Type B pancreatic cell (in vitro differentiated cells): ENCODE measurements around the gene UMAD1. TPM values are rescaled to one million over a fixed set of nuclear protein-coding genes. Genes with fewer than 3 reads are reported as not detected.

Experiments used
- DNase-seq: peaks from one replicate; pipeline ENCODE4 v3.0.0; 2021; ENCODE audit warnings: mixed read lengths; ENCODE audit not compliant: unreplicated experiment; ENCODE audit errors: extremely low spot score
- H3K27ac Mint-ChIP-seq: 2 replicates; pipeline ENCODE4 v1.8.0; 2021; ENCODE audit warnings: mild to moderate bottlenecking, mixed read lengths
- H3K27me3 Mint-ChIP-seq: 2 replicates; pipeline ENCODE4 v1.8.0; 2021; ENCODE audit warnings: mixed read lengths
- H3K36me3 Mint-ChIP-seq: 2 replicates; pipeline ENCODE4 v1.8.0; 2021; ENCODE audit warnings: mixed read lengths
- H3K4me1 Mint-ChIP-seq: one replicate; pipeline ENCODE4 v1.8.0; 2021; ENCODE audit warnings: mixed read lengths; ENCODE audit not compliant: unreplicated experiment
- H3K4me3 Mint-ChIP-seq: 2 replicates; pipeline ENCODE4 v1.8.0; 2021; ENCODE audit warnings: mild to moderate bottlenecking, mixed read lengths
- H3K9me3 Mint-ChIP-seq: 2 replicates; pipeline ENCODE4 v1.8.0; 2021; ENCODE audit warnings: mixed read lengths
- CTCF ChIP-seq: fragments of 200-600 bp; sonication (generic); conservative IDR thresholded peaks from 2 replicates; pipeline ENCODE4 v1.5.0; 2021; ENCODE audit warnings: antibody characterized with exemption, mild to moderate bottlenecking
- total RNA-seq: library from RNA; stranded (reverse); gene quantifications from 2 replicates; pipeline ENCODE4 v1.2.1, GENCODE V29; 2021; ENCODE audit warnings: low replicate concordance

The UMAD1 gene
- total RNA-seq, 1 donor from 2014 or later: 9.0 TPM

- no peak overlapping the region for H3K4me3 Mint-ChIP-seq
- H3K9me3 Mint-ChIP-seq: no peaks in the 10 kb centered on the region
- no peak overlapping the region for H3K27ac Mint-ChIP-seq
- TF ChIP-seq CTCF: no peak
- H3K36me3 Mint-ChIP-seq: peaks cover 5% of the 10 kb centered on the region
- H3K27me3 Mint-ChIP-seq: no peaks in the 10 kb centered on the region
- peaks cover 12% of the 10 kb centered on the region for H3K4me1 Mint-ChIP-seq
- no peak for DNase-seq
Measured at GRCh38 chr7:7786595-7786994, 146.0 kb downstream of the UMAD1 start.

GRCh38 chr7:7789551-7789988, 149.0 kb downstream of the UMAD1 start:
- Mint-ChIP-seq H3K27ac (no peak overlapping the region), H3K4me1 (peaks cover 18% of the 10 kb centered on the region)

GRCh38 chr7:7790041-7790741, 149.6 kb downstream of the UMAD1 start:
- peaks cover 4% of the 10 kb centered on the region for H3K36me3 Mint-ChIP-seq
- H3K4me1 Mint-ChIP-seq: peaks cover 19% of the 10 kb centered on the region
- no peaks in the 10 kb centered on the region for H3K27me3 Mint-ChIP-seq
- TF ChIP-seq CTCF: no peak
- H3K4me3 Mint-ChIP-seq: no peak overlapping the region
- H3K27ac Mint-ChIP-seq: no peak overlapping the region
- H3K9me3 Mint-ChIP-seq: peaks cover 2% of the 10 kb centered on the region
- DNase-seq: no peak

More at GRCh38 chr7:7789551-7789988, 149.0 kb downstream of the UMAD1 start:
- peaks cover 8% of the 10 kb centered on the region for H3K36me3 Mint-ChIP-seq
- no peak for TF ChIP-seq CTCF
- no peaks in the 10 kb centered on the region for H3K27me3 Mint-ChIP-seq
- H3K9me3 Mint-ChIP-seq: no peaks in the 10 kb centered on the region
- no peak overlapping the region for H3K4me3 Mint-ChIP-seq
- DNase-seq: no peak

GRCh38 chr7:7791523-7791922, 151.0 kb downstream of the UMAD1 start:
- DNase-seq: no peak
- no peaks in the 10 kb centered on the region for H3K27me3 Mint-ChIP-seq
- H3K9me3 Mint-ChIP-seq: peaks cover 9% of the 10 kb centered on the region
- TF ChIP-seq CTCF: no peak
- H3K4me3 Mint-ChIP-seq: no peak overlapping the region
- H3K4me1 Mint-ChIP-seq: peaks cover 27% of the 10 kb centered on the region
- H3K36me3 Mint-ChIP-seq: peaks cover 9% of the 10 kb centered on the region
- H3K27ac Mint-ChIP-seq: no peak overlapping the region

GRCh38 chr7:7792056-7792455, 151.5 kb downstream of the UMAD1 start:
- H3K27ac Mint-ChIP-seq: no peak overlapping the region
- no peak for DNase-seq
- peaks cover 9% of the 10 kb centered on the region for H3K36me3 Mint-ChIP-seq
- H3K4me1 Mint-ChIP-seq: peaks cover 27% of the 10 kb centered on the region
- H3K4me3 Mint-ChIP-seq: no peak overlapping the region
- TF ChIP-seq CTCF: no peak
- peaks cover 9% of the 10 kb centered on the region for H3K9me3 Mint-ChIP-seq
- H3K27me3 Mint-ChIP-seq: no peaks in the 10 kb centered on the region
